ENCODE results near the gene STKLD1.

Gene STKLD1

GRCh38 chr9:133420392-133420827 is 44.2 kb downstream of the STKLD1 start:
- DNase-seq: no peak

- peak; percentile 51 for DNase-seq
These were observed 45.7 kb downstream of the STKLD1 start, which contains the start of gene ADAMTS13 for GRCh38 chr9:133421615-133422542. ADAMTS13 (plus strand) TSS chr9:133422367; CDS start chr9:133422444, 77 bp downstream.

GRCh38 chr9:133423216-133423615 is 47.0 kb downstream of the STKLD1 start:
- DNase-seq: no peak

- DNase-seq: no peak
These were observed 48.0 kb downstream of the STKLD1 start for GRCh38 chr9:133424187-133424586.

GRCh38 chr9:133425049-133425632 is 49.0 kb downstream of the STKLD1 start:
- no peak for DNase-seq

GRCh38 chr9:133426011-133426410 is 49.8 kb downstream of the STKLD1 start:
- DNase-seq: no peak

- DNase-seq: no peak
These were observed 51.6 kb downstream of the STKLD1 start for GRCh38 chr9:133427658-133428348.

GRCh38 chr9:133428617-133429101 is 52.5 kb downstream of the STKLD1 start:
- no peak for DNase-seq

- DNase-seq: no peak
These were observed 53.0 kb downstream of the STKLD1 start for GRCh38 chr9:133429214-133429613.

GRCh38 chr9:133429641-133430161 is 53.5 kb downstream of the STKLD1 start:
- DNase-seq: peak; percentile 34

GRCh38 chr9:133430244-133430643 is 54.1 kb downstream of the STKLD1 start:
- no peak for DNase-seq

GRCh38 chr9:133433351-133433843 is 57.2 kb downstream of the STKLD1 start:
- no peak for DNase-seq

GRCh38 chr9:133436681-133437080 is 60.5 kb downstream of the STKLD1 start:
- DNase-seq: no peak

- no peak for DNase-seq
These were observed 61.8 kb downstream of the STKLD1 start for GRCh38 chr9:133437753-133438531.

- DNase-seq: no peak
These were observed 63.2 kb downstream of the STKLD1 start for GRCh38 chr9:133439337-133439736.

- no peak for DNase-seq
These were observed 64.7 kb downstream of the STKLD1 start for GRCh38 chr9:133440874-133441273.

GRCh38 chr9:133441571-133441970 is 65.4 kb downstream of the STKLD1 start:
- DNase-seq: no peak

GRCh38 chr9:133443248-133443647 is 67.1 kb downstream of the STKLD1 start:
- DNase-seq: no peak

GRCh38 chr9:133443982-133444381 is 67.8 kb downstream of the STKLD1 start:
- DNase-seq: no peak

GRCh38 chr9:133445293-133445969 is 69.3 kb downstream of the STKLD1 start:
- no peak for DNase-seq

- no peak for DNase-seq
These were observed 72.4 kb downstream of the STKLD1 start for GRCh38 chr9:133448487-133448972.
